IMR-90 (cell line): Measurements from ENCODE around the gene LAMB2. TPM values are rescaled to one million over a fixed set of nuclear protein-coding genes. Genes with fewer than 3 reads are reported as not detected.

Source experiments
- ATAC-seq: fragments of 200-7000 bp; cut with Tn5 transposase; 2 replicates; pipeline ENCODE4 v1.9.1; 2020; ENCODE audit warnings: low read depth, mild to moderate bottlenecking, moderate library complexity
- BruUV-seq: library from RNA; stranded (reverse); fragments of 400-500 nt; replicated peaks from 2 replicates; lab custom pipeline; 2021; lab: Mats Ljungman, UMichigan
- CTCF ChIA-PET: fragments of 300-600 bp; formaldehyde crosslinking; extraction: SDS; loops from one replicate; lab custom pipeline; 2021; ENCODE audit warnings: antibody characterized with exemption; lab: Yijun Ruan, JAX
- POLR2A ChIA-PET: fragments of 300-600 bp; sonication (Branson Sonifier 250); formaldehyde crosslinking; loops from one replicate; lab custom pipeline; 2022; ENCODE audit warnings: antibody characterized with exemption; ENCODE audit not compliant: unreplicated experiment; lab: Charles Lee
- DNase-seq: peaks from one replicate; pipeline ENCODE4 v3.0.0; 2013
- H2AFZ ChIP-seq: replicated peaks from 2 replicates; pipeline ENCODE3; 2013; ENCODE audit warnings: low read length, mild to moderate bottlenecking; ENCODE audit not compliant: poor library complexity
- H2AK5ac ChIP-seq: 2 replicates; pipeline ENCODE4 v1.6.1; 2013; ENCODE audit warnings: low read depth, low read length, inconsistent platforms
- H2AK9ac ChIP-seq: replicated peaks from 2 replicates; pipeline ENCODE3; 2013; ENCODE audit warnings: mild to moderate bottlenecking, low read depth, low read length, moderate library complexity; ENCODE audit not compliant: poor library complexity
- H2BK120ac ChIP-seq: 2 replicates; pipeline ENCODE4 v1.6.1; 2013; ENCODE audit warnings: low read depth, low read length, inconsistent platforms
- H2BK15ac ChIP-seq: 3 replicates; pipeline ENCODE4 v1.6.1; 2013; ENCODE audit warnings: low read depth, low read length, inconsistent platforms
- H2BK20ac ChIP-seq: 2 replicates; pipeline ENCODE4 v1.6.1; 2013; ENCODE audit warnings: low read depth, mild to moderate bottlenecking, inconsistent platforms, low read length, moderate library complexity
- H2BK5ac ChIP-seq: 2 replicates; pipeline ENCODE4 v1.6.1; 2013; ENCODE audit warnings: mild to moderate bottlenecking, low read depth, low read length, inconsistent platforms; ENCODE audit not compliant: poor library complexity, severe bottlenecking
- H3K14ac ChIP-seq: replicated peaks from 2 replicates; pipeline ENCODE4 v1.6.1; 2013; ENCODE audit warnings: low read depth, low read length, inconsistent platforms
- H3K18ac ChIP-seq: 2 replicates; pipeline ENCODE4 v1.6.1; 2013; ENCODE audit warnings: low read depth, low read length, control low read depth
- H3K23ac ChIP-seq: 2 replicates; pipeline ENCODE4 v1.6.1; 2013; ENCODE audit warnings: low read depth, low read length, inconsistent platforms
- H3K27ac ChIP-seq: 2 replicates; pipeline ENCODE4 v1.5.1; 2013; ENCODE audit warnings: mild to moderate bottlenecking, control low read depth, low read length; ENCODE audit not compliant: insufficient read depth
- H3K27me3 ChIP-seq: 2 replicates; pipeline ENCODE4 v1.6.1; 2013; ENCODE audit warnings: low read length; ENCODE audit not compliant: control insufficient read depth, insufficient read depth
- H3K36me3 ChIP-seq: 2 replicates; pipeline ENCODE4 v1.6.1; 2013; ENCODE audit warnings: low read length, mixed read lengths; ENCODE audit not compliant: control insufficient read depth, insufficient read depth
- H3K4ac ChIP-seq: 2 replicates; pipeline ENCODE4 v1.6.1; 2013; ENCODE audit warnings: low read depth, low read length, inconsistent platforms
- H3K4me1 ChIP-seq: 2 replicates; pipeline ENCODE4 v1.6.1; 2013; ENCODE audit warnings: low read length, mixed read lengths; ENCODE audit not compliant: control insufficient read depth, insufficient read depth
- H3K4me2 ChIP-seq: 2 replicates; pipeline ENCODE4 v1.6.1; 2013; ENCODE audit warnings: low read depth, mild to moderate bottlenecking, control low read depth, low read length, moderate library complexity
- H3K4me3 ChIP-seq: 2 replicates; pipeline ENCODE4 v1.5.1; 2013; ENCODE audit warnings: low read depth, mild to moderate bottlenecking, control low read depth, low read length, moderate library complexity; ENCODE audit not compliant: insufficient read depth
- H3K56ac ChIP-seq: 2 replicates; pipeline ENCODE4 v1.6.1; 2013; ENCODE audit warnings: low read length, inconsistent platforms; ENCODE audit not compliant: insufficient read depth; ENCODE audit errors: extremely low read depth
- H3K79me1 ChIP-seq, 2 experiments: 2 replicates each; pipeline ENCODE4 v1.6.1; 2013; ENCODE audit warnings: low read length in 2 of 2, inconsistent platforms in 1 of 2, low read depth in 1 of 2
- H3K9ac ChIP-seq: 2 replicates; pipeline ENCODE4 v1.6.1; 2013; ENCODE audit warnings: low read depth, low read length, control low read depth
- H3K9me1 ChIP-seq: 2 replicates; pipeline ENCODE4 v1.6.1; 2013; ENCODE audit warnings: low read length, inconsistent platforms; ENCODE audit not compliant: insufficient read depth
- H3K9me3 ChIP-seq: 2 replicates; pipeline ENCODE4 v1.6.1; 2013; ENCODE audit warnings: low read length; ENCODE audit not compliant: control insufficient read depth, insufficient read depth
- H4K20me1 ChIP-seq: 2 replicates; pipeline ENCODE4 v1.6.1; 2013; ENCODE audit warnings: low read length, inconsistent platforms; ENCODE audit not compliant: insufficient read depth
- H4K5ac ChIP-seq: 2 replicates; pipeline ENCODE4 v1.6.1; 2013; ENCODE audit warnings: mild to moderate bottlenecking, low read depth, low read length, control low read depth
- H4K8ac ChIP-seq, 2 experiments: 2 replicates each; pipeline ENCODE4 v1.6.1; 2013; ENCODE audit warnings: low read depth in 2 of 2, low read length in 2 of 2, control low read depth in 1 of 2, inconsistent platforms in 1 of 2
- H4K91ac ChIP-seq: 2 replicates; pipeline ENCODE4 v1.6.1; 2013; ENCODE audit warnings: low read depth, low read length, inconsistent platforms; ENCODE audit not compliant: insufficient read depth
- FOS ChIP-seq: fragments of 150-350 bp; IDR thresholded peaks from 2 replicates; pipeline ENCODE4 v1.6.1; 2016; ENCODE audit warnings: low read depth, low read length
- NFE2L2 ChIP-seq: fragments of 150-350 bp; IDR thresholded peaks from 2 replicates; pipeline ENCODE4 v1.6.1; 2016; ENCODE audit warnings: low read depth, mild to moderate bottlenecking, low read length
- POLR2A ChIP-seq: IDR thresholded peaks from 2 replicates; pipeline ENCODE4 v1.6.1; 2012; ENCODE audit warnings: mild to moderate bottlenecking, low read depth, low read length
- RFX5 ChIP-seq: IDR thresholded peaks from 2 replicates; pipeline ENCODE4 v1.8.0; 2012; ENCODE audit warnings: low read depth, mild to moderate bottlenecking, low read length, moderate library complexity
- SMC3 ChIP-seq: fragments of 150-350 bp; IDR thresholded peaks from 2 replicates; pipeline ENCODE4 v1.6.1; 2016; ENCODE audit warnings: low read depth, mild to moderate bottlenecking, antibody characterized with exemption, low read length, moderate library complexity
- WGBS, 2 experiments: methylation state at CpG; one replicate each; pipeline versions ENCODE4 v1.1.5 to v1.1.7; 2013; ENCODE audit warnings: missing lambda C conversion rate in 2 of 2; ENCODE audit not compliant: insufficient read length in 1 of 2; ENCODE audit errors: extremely low coverage in 2 of 2; 5-methylcytosine and 5-hydroxymethylcytosine counted together
- dilution Hi-C: fragments of 300-500 bp; cut with HindIII; formaldehyde crosslinking; loops from one replicate; pipeline ENCODE4 v1.14.3; 2018; ENCODE audit warnings: low sequenced_read_pairs; ENCODE audit not compliant: unreplicated experiment
- in situ Hi-C: fragments of 300-500 bp; cut with MboI; formaldehyde crosslinking; loops from 3 replicates; pipeline ENCODE4 v1.14.3; 2019; ENCODE audit warnings: low sequenced_read_pairs, inconsistent platforms, mixed read lengths
- intact Hi-C: fragments of 100-400 bp; cut with micrococcal nuclease; formaldehyde crosslinking; loops from 2 replicates; pipeline ENCODE4 v1.10.0; 2022
- polyA plus RNA-seq, 3 experiments: library from polyadenylated mRNA; depleted of rRNA; stranded (reverse); fragments of >200 nt; gene quantifications; 2 replicates each; pipeline ENCODE4 v1.2.3, GENCODE V29; 2012; ENCODE audit warnings: low replicate concordance in 1 of 3
- total RNA-seq: library from RNA; depleted of rRNA; stranded (reverse); fragments of >200 nt; gene quantifications from 2 replicates; pipeline ENCODE4 v1.2.3, GENCODE V29; 2012

The LAMB2 gene
- total and polyA plus RNA-seq, 2 of the 4 experiments (the other 2 are of a cell fraction): 213 to 570 TPM

DNA sequence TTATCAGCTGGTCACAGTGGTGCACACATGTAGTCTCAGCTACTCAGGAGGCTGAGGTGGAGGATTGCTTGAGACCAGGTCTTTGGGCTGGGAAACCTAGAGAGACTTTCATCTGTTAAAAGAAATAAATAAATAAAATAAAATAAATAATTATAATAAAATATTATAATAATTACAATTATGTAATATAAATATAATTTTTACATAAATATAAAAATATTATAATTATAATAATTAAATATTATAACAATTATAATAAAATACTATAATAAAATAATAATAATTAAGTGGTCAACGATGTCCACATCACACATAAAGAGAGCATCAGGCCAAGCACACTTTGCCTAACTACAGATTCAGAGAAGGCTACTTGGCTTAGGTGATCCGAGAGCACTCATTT lies 53.6 kb downstream of the LAMB2 start:
- TF ChIP-seq SMC3 (no peak), RFX5 (no peak), NFE2L2 (no peak), FOS (no peak), POLR2A (no peak)
- Histone ChIP-seq H3K4ac (no peak overlapping the region), H4K5ac (no peak overlapping the region), H4K91ac (no peak overlapping the region), H3K27ac (no peak overlapping the region), H4K20me1 (peaks cover 29% of the 10 kb centered on the region), H2AK5ac (no peak overlapping the region), H3K14ac (no peak overlapping the region), H3K4me2 (no peak overlapping the region), H2BK20ac (no peak overlapping the region), H2BK15ac (no peak overlapping the region), H3K4me3 (no peak overlapping the region), H4K8ac (no peak overlapping the region), H3K27me3 (no peaks in the 10 kb centered on the region), H3K79me1 (peaks cover 18 to 53% of the 10 kb centered on the region in 2 experiments), H3K4me1 (no peaks in the 10 kb centered on the region), H3K9me3 (no peaks in the 10 kb centered on the region), H3K56ac (no peak overlapping the region), H2AK9ac (no peak overlapping the region), H2BK120ac (no peak overlapping the region), H3K18ac (no peak overlapping the region), H3K9me1 (no peaks in the 10 kb centered on the region), H3K36me3 (peaks cover 30% of the 10 kb centered on the region), H2AFZ (no peak overlapping the region), H3K23ac (no peak overlapping the region), H3K9ac (no peak overlapping the region), H2BK5ac (no peak overlapping the region)
- intact Hi-C loops: loop anchor here (5.0 kb wide), 1 partner anchor 37 kb away; no protein-coding TSS in a partner anchor
- DNase-seq (no peak), ATAC-seq (no peak)
- ChIA-PET CTCF (no interaction called here), POLR2A (no interaction called here)
- BruUV-seq: no TSS peak
- in situ Hi-C loops: no loop called here
- WGBS, 2 experiments: 100% methylated on average over 1 of the region's 2 CpGs; no CpG with 5 or more reads in 1 of the 2 experiments
- dilution Hi-C loops: no loop called here
